SU-DHL-6 (cell line): ENCODE measurements around the gene SETD2.

Experiments used
- CTCF ChIP-seq: fragments of 200-600 bp; sonication (generic); IDR thresholded peaks from one replicate; pipeline ENCODE4 v1.5.1; 2017; ENCODE audit warnings: antibody characterized with exemption, mild to moderate bottlenecking, low read length, moderate library complexity; ENCODE audit not compliant: insufficient read depth, poor library complexity, severe bottlenecking
- EZH2phosphoT487 ChIP-seq: fragments of 200-600 bp; sonication (generic), shearing (Covaris generic); conservative IDR thresholded peaks from 2 replicates; pipeline ENCODE4 v1.6.1; 2018; ENCODE audit warnings: mild to moderate bottlenecking, antibody characterized with exemption, low read length, moderate library complexity, mixed read lengths

- TF ChIP-seq CTCF, result no peak
- TF ChIP-seq EZH2phosphoT487, result no peak
These were observed 141.3 kb downstream of the SETD2 start for GRCh38 chr3:47022641-47023071.
